Stimulated activated CD8-positive, alpha-beta memory T cell treated with anti-CD3 and anti-CD28 coated beads, Interleukin-2, amount 100 ng/mL, for 1 hour (primary cell): ENCODE data around the gene TMPRSS11A.

Experiments
- DNase-seq, 2 donors: peaks; one replicate each; pipeline ENCODE4 v3.0.0-alpha.2; 2020; ENCODE audit warnings: low read depth in 2 of 2

The TMPRSS11A gene

DNA sequence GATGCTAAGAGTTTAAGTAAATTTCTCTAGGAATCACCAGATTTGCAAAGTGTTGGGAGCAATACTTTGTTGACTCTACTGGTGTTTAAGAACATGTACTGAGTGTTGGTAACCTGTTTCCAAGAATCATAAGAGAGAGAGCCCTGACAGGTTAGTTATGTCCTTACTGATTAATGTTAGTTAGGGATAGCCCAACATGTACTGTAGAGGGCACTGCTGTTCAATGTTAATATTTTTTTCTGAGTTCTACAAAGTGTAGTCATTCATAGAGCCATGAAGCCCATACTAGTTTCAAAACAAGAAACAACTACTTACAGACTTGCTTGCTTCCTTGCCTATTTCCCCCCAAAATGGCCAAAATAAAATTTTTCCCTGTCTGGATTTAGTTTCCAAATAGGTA lies 91.4 kb downstream of the TMPRSS11A start:
- no peak for DNase-seq

DNA sequence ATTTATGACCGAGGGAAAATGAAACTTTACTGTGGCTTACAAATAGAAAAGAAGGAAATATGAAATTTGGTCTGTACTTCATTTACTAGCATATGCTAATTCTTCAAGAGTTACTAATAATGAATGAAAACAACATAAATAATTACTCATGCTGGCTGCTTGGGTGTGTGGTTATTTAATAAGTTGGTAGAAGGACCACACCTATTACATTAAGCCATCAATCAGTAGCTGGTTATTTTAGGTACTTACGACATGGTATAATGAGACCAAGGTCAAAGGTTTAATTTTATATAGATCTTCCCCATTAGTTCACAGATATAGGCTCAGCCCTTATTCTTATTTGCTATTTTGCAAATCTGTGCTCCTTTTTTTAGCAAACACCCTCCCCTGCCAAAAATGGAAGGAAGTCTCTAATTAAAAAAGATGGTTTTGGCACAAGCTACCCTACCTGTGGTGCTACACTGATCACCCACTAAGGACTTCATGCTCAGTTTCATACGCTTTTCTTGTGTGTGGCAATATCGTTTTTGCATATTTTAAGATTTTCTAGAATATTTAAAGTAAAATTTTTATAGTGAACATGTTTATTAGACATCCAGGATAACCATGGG lies 93.6 kb downstream of the TMPRSS11A start:
- DNase-seq, result no peak

DNA sequence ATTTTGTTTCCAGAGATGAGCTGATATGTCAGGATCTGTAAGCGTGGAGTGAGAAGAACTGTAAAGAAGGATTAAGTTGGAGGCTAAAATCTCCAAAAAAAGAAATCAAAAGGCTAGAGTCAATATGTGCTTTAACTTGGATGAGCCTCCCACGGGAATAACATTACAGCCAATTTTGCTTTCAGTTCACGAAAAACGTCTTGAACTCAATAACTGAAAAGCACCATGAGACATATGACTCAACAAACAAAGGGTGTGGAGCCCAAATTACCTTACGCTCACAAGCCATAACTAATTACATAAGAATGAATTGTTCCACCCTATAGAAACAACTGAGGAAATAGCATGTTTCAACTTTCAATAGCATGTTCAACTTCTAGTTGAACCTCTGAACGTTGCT lies 101.8 kb downstream of the TMPRSS11A start:
- DNase-seq, result no peak
